Hematopoietic multipotent progenitor cell treated with erythropoietin and hydrocortisone succinate and interleukin-3 and kit ligand, for 4 days (in vitro differentiated cells): Measurements from ENCODE around the gene MSRB1.

ENCODE experiments used
- DNase-seq: peaks from one replicate; pipeline ENCODE4 v3.0.0-alpha.2; 2015

Gene MSRB1

GRCh38 chr16:1942810-1943726 lies at the start of gene MSRB1:
Gene MSRB1, minus strand, starts transcription at chr16:1943199. Its CDS starts 43 bp downstream, at chr16:1943156.
- peak; percentile 100 for DNase-seq

- DNase-seq: peak; percentile 97
These were observed 49.1 kb upstream of the MSRB1 start for GRCh38 chr16:1991948-1992703.

GRCh38 chr16:1991588-1991947 lies 48.6 kb upstream of the MSRB1 start:
- no peak for DNase-seq

GRCh38 chr16:1991135-1991551 lies 48.1 kb upstream of the MSRB1 start:
- DNase-seq: peak; percentile 40

- no peak for DNase-seq
These were observed 47.5 kb upstream of the MSRB1 start for GRCh38 chr16:1990351-1991134.

GRCh38 chr16:1990101-1990350 lies 47.0 kb upstream of the MSRB1 start:
- DNase-seq: no peak

- DNase-seq: no peak
These were observed 46.5 kb upstream of the MSRB1 start, which contains the start of gene SYNGR3 for GRCh38 chr16:1989209-1990100. Gene SYNGR3, plus strand, starts transcription at chr16:1989970. Its CDS starts 133 bp downstream, at chr16:1990103.

GRCh38 chr16:1987198-1987597 lies 44.2 kb upstream of the MSRB1 start:
- no peak for DNase-seq

GRCh38 chr16:1985466-1986150 lies 42.6 kb upstream of the MSRB1 start:
- no peak for DNase-seq

GRCh38 chr16:1984347-1985225 lies 41.6 kb upstream of the MSRB1 start:
- DNase-seq: no peak

- DNase-seq: peak; percentile 94
These were observed 40.7 kb upstream of the MSRB1 start, which contains the start of gene GFER for GRCh38 chr16:1983544-1984346. Gene GFER, plus strand, starts transcription at chr16:1984193. Its CDS starts 26 bp downstream, at chr16:1984219.

GRCh38 chr16:1982991-1983543 lies 40.1 kb upstream of the MSRB1 start:
- DNase-seq: no peak

GRCh38 chr16:1982013-1982433 lies 39.0 kb upstream of the MSRB1 start:
- DNase-seq: no peak

GRCh38 chr16:1981398-1981836 lies 38.4 kb upstream of the MSRB1 start, which contains the start of gene NOXO1:
Gene NOXO1, minus strand, starts transcription at chr16:1981469. Its CDS starts 290 bp downstream, at chr16:1981179.
- no peak for DNase-seq

GRCh38 chr16:1980770-1981087 lies 37.7 kb upstream of the MSRB1 start:
- no peak for DNase-seq

GRCh38 chr16:1980030-1980769 lies 37.2 kb upstream of the MSRB1 start:
- peak; percentile 55 for DNase-seq

- DNase-seq: no peak
These were observed 36.5 kb upstream of the MSRB1 start for GRCh38 chr16:1979271-1980029.
